HG03103 (cell line): ENCODE results near the gene CPD.
"Not testable (repeated sequence)": the region's sequence is repeated elsewhere in the genome, so short reads cannot be mapped to it uniquely, and the experiment has no call there.

Experiments used
- ATAC-seq: cut with Tn5 transposase; IDR thresholded peaks from one replicate; pipeline ENCODE4 v1.9.1; 2021; ENCODE audit warnings: low read depth; ENCODE audit not compliant: unreplicated experiment

CPD gene

GRCh38 chr17:30378825-30379302 lies at the start of gene CPD:
Gene CPD, plus strand, starts transcription at chr17:30378927. Its CDS starts 54 bp downstream, at chr17:30378981.
- ATAC-seq = peak; percentile 67

- no peak for ATAC-seq
These were observed 46.6 kb upstream of the CPD start for GRCh38 chr17:30332057-30332542.

GRCh38 chr17:30333503-30334360 lies 45.0 kb upstream of the CPD start, which contains the start of gene TMIGD1:
Gene TMIGD1, minus strand, starts transcription at chr17:30334057. Its CDS starts 1,924 bp downstream, at chr17:30332133.
- ATAC-seq = no peak

- ATAC-seq = no peak
These were observed 44.3 kb upstream of the CPD start for GRCh38 chr17:30334421-30334820.

- ATAC-seq = no peak
These were observed 42.2 kb upstream of the CPD start for GRCh38 chr17:30336369-30337171.

- ATAC-seq = no peak
These were observed 41.2 kb upstream of the CPD start for GRCh38 chr17:30337393-30337999.

- ATAC-seq = no peak
These were observed 39.6 kb upstream of the CPD start for GRCh38 chr17:30339086-30339485.

- no peak for ATAC-seq
These were observed 37.8 kb upstream of the CPD start for GRCh38 chr17:30340801-30341356.

GRCh38 chr17:30341703-30342249 lies 37.0 kb upstream of the CPD start:
- ATAC-seq = no peak

- ATAC-seq = not testable (repeated sequence)
These were observed 35.5 kb upstream of the CPD start for GRCh38 chr17:30343244-30343643.

GRCh38 chr17:30343796-30344195 lies 34.9 kb upstream of the CPD start:
- no peak for ATAC-seq

GRCh38 chr17:30344283-30345088 lies 34.2 kb upstream of the CPD start:
- ATAC-seq = no peak

- no peak for ATAC-seq
These were observed 33.7 kb upstream of the CPD start for GRCh38 chr17:30345089-30345433.

- no peak for ATAC-seq
These were observed 33.1 kb upstream of the CPD start for GRCh38 chr17:30345527-30346075.

- ATAC-seq = no peak
These were observed 32.4 kb upstream of the CPD start for GRCh38 chr17:30346221-30346795.

GRCh38 chr17:30347488-30347887 lies 31.2 kb upstream of the CPD start:
- ATAC-seq = no peak

- no peak for ATAC-seq
These were observed 29.5 kb upstream of the CPD start for GRCh38 chr17:30349252-30349651.

- ATAC-seq = not testable (repeated sequence)
These were observed 27.5 kb upstream of the CPD start for GRCh38 chr17:30351263-30351662.

GRCh38 chr17:30351735-30352134 lies 27.0 kb upstream of the CPD start:
- no peak for ATAC-seq
